ENCODE results near the gene KIF23. TPM values are rescaled to one million over a fixed set of nuclear protein-coding genes. Genes with fewer than 3 reads are reported as not detected.
A peak's percentile ranks its signal among the peaks of the same experiment; 100 is the strongest.

KIF23 gene
- total RNA-seq, 4 donors from 2014 or later = 4.5 to 13.2 (median 8.9) TPM

- peak overlapping the region; percentile 84 to 98 (median 90) for H3K27ac ChIP-seq
- peaks cover 0 to 19% (median 3%) of the 10 kb centered on the region in 4 donors for H3K4me1 ChIP-seq
- TF ChIP-seq EP300 (IDR thresholded peaks at IDR 0.05) = peak; percentile 84 to 94
- peak; percentile 93 to 97 (median 95) for TF ChIP-seq CTCF (IDR thresholded peaks at IDR 0.05)
- peak; percentile 86 to 90 for TF ChIP-seq POLR2A (IDR thresholded peaks at IDR 0.05)
- DNase-seq (ENCODE audit: low spot score in 2 of 2) = peak; percentile 89 to 94
- H3K36me3 ChIP-seq = peaks cover 0 to 4% (median 0%) of the 10 kb centered on the region in 3 donors
- H3K9me3 ChIP-seq = no peaks in the 10 kb centered on the region
- peak overlapping the region; percentile 38 to 59 (median 50) for H3K4me3 ChIP-seq
- 5 to 15% methylated on average over 23 to 24 of the region's 46 CpGs for WGBS, 2 donors
- H3K27me3 ChIP-seq = no peaks in the 10 kb centered on the region
Measured at GRCh38 chr15:69462493-69463181, 48.5 kb downstream of the KIF23 start.

- WGBS, 2 donors = 24% methylated on average over 13 of the region's 13 CpGs
- Histone ChIP-seq H3K9me3 (no peaks in the 10 kb centered on the region), H3K4me1 (peaks cover 0 to 19% (median 3%) of the 10 kb centered on the region in 4 donors), H3K36me3 (no peaks in the 10 kb centered on the region), H3K27me3 (no peaks in the 10 kb centered on the region), H3K4me3 (peak overlapping the region; percentile 38 to 59 (median 50)), H3K27ac (peak overlapping the region; percentile 84 to 98 (median 90))
- DNase-seq (ENCODE audit: low spot score in 2 of 2) = no peak
- TF ChIP-seq EP300 (IDR thresholded peaks at IDR 0.05) (no peak), CTCF (IDR thresholded peaks at IDR 0.05) (no peak), POLR2A (IDR thresholded peaks at IDR 0.05) (no peak)
Measured at GRCh38 chr15:69463182-69463756, 49.1 kb downstream of the KIF23 start.

- H3K27ac ChIP-seq = no peak overlapping the region
- WGBS, 2 donors = 93 to 94% methylated on average over 1 of the region's 1 CpG
- H3K27me3 ChIP-seq = no peaks in the 10 kb centered on the region
- no peaks in the 10 kb centered on the region for H3K9me3 ChIP-seq
- H3K4me3 ChIP-seq = no peak overlapping the region
- DNase-seq (ENCODE audit: low spot score in 2 of 2) = no peak
- peaks cover 0 to 19% (median 3%) of the 10 kb centered on the region in 4 donors for H3K4me1 ChIP-seq
- TF ChIP-seq EP300 (IDR thresholded peaks at IDR 0.05) = no peak
- no peak for TF ChIP-seq POLR2A (IDR thresholded peaks at IDR 0.05)
- no peak for TF ChIP-seq CTCF (IDR thresholded peaks at IDR 0.05)
- no peaks in the 10 kb centered on the region for H3K36me3 ChIP-seq
Measured at GRCh38 chr15:69465253-69465652, 51.1 kb downstream of the KIF23 start.

- no peak overlapping the region for H3K27ac ChIP-seq
- H3K36me3 ChIP-seq = no peaks in the 10 kb centered on the region
- no peaks in the 10 kb centered on the region for H3K27me3 ChIP-seq
- no peaks in the 10 kb centered on the region for H3K9me3 ChIP-seq
- no peak for DNase-seq (ENCODE audit: low spot score in 2 of 2)
- 66 to 72% methylated on average over 2 of the region's 2 CpGs for WGBS, 2 donors
- peaks cover 0 to 13% (median 2%) of the 10 kb centered on the region in 4 donors for H3K4me1 ChIP-seq
- H3K4me3 ChIP-seq = no peak overlapping the region
- no peak for TF ChIP-seq CTCF (IDR thresholded peaks at IDR 0.05)
- no peak for TF ChIP-seq POLR2A (IDR thresholded peaks at IDR 0.05)
- TF ChIP-seq EP300 (IDR thresholded peaks at IDR 0.05) = no peak
Measured at GRCh38 chr15:69466733-69467132, 52.6 kb downstream of the KIF23 start.

- Histone ChIP-seq H3K27ac (no peak overlapping the region), H3K36me3 (no peaks in the 10 kb centered on the region), H3K9me3 (no peaks in the 10 kb centered on the region), H3K4me3 (no peak overlapping the region), H3K4me1 (peaks cover 0 to 5% (median 0%) of the 10 kb centered on the region in 4 donors), H3K27me3 (no peaks in the 10 kb centered on the region)
- WGBS, 2 donors = 71 to 78% methylated on average over 11 of the region's 11 CpGs
- no peak for TF ChIP-seq EP300 (IDR thresholded peaks at IDR 0.05)
- no peak for TF ChIP-seq POLR2A (IDR thresholded peaks at IDR 0.05)
- no peak for TF ChIP-seq CTCF (IDR thresholded peaks at IDR 0.05)
- no peak for DNase-seq (ENCODE audit: low spot score in 2 of 2)
Measured at GRCh38 chr15:69467636-69468035, 53.5 kb downstream of the KIF23 start.
